ENCODE data around the gene RETREG1. TPM values are rescaled to one million over a fixed set of nuclear protein-coding genes. Genes with fewer than 3 reads are reported as not detected.

RETREG1 gene
- total RNA-seq, 1 experiment from 2014 or later: 3.4 TPM

- no peak overlapping the region for H3K27ac Mint-ChIP-seq
- no peak overlapping the region for H2BK120ac ChIP-seq (ENCODE audit: low read depth, low read length, poor library complexity, severe bottlenecking)
- no peaks in the 10 kb centered on the region for H3K23me2 ChIP-seq (ENCODE audit: insufficient read length, low read depth, low read length, poor library complexity, severe bottlenecking)
- no peak overlapping the region for H4K5ac ChIP-seq (ENCODE audit: insufficient read length, low read depth, low read length)
- H3K36me3 Mint-ChIP-seq (ENCODE audit: insufficient read depth in 1 of 3, low read depth in 3 of 3): peaks cover 3 to 8% (median 4%) of the 10 kb centered on the region in 3 experiments; a peak in 5 of 7 replicates
- no peak overlapping the region for H2BK5ac ChIP-seq (ENCODE audit: insufficient read length, low read length)
- H3K79me2 ChIP-seq (ENCODE audit: insufficient read depth, low read length): no peaks in the 10 kb centered on the region
- H4K8ac ChIP-seq (replicated peaks; ENCODE audit: insufficient read length, low read depth, low read length): no peak overlapping the region
- H3K4me2 ChIP-seq (ENCODE audit: insufficient read depth, insufficient read length, low read length): no peak overlapping the region
- H3K23ac ChIP-seq (ENCODE audit: insufficient read length, low read depth, low read length): no peak overlapping the region
- no CpG with 5 or more reads among the region's 1 CpG for WGBS (ENCODE audit: extremely low coverage, insufficient read length, low lambda C conversion rate)
- no peak overlapping the region for H2BK15ac ChIP-seq (ENCODE audit: low read depth, low read length)
- no peaks in the 10 kb centered on the region for H3K9me3 ChIP-seq (ENCODE audit: control insufficient read depth, low read depth, low read length)
- no peaks in the 10 kb centered on the region for H3K4me1 ChIP-seq (ENCODE audit: insufficient read depth, low read length)
- no peak overlapping the region for H3K18ac ChIP-seq (ENCODE audit: insufficient read length, low read depth, low read length)
- H4K91ac ChIP-seq (ENCODE audit: insufficient read length, low read depth, low read length): no peak overlapping the region
- H3K9me3 Mint-ChIP-seq: peaks cover 4 to 8% of the 10 kb centered on the region in 2 experiments; a peak in 3 of 5 replicates
- no peak for DNase-seq
- H3K79me1 ChIP-seq (ENCODE audit: insufficient read depth, low read depth, low read length, poor library complexity, severe bottlenecking): no peaks in the 10 kb centered on the region
- TF ChIP-seq CTCF (conservative IDR thresholded peaks at IDR 0.05): no peak
- no peaks in the 10 kb centered on the region for H4K20me1 ChIP-seq (ENCODE audit: control insufficient read depth, insufficient read depth, insufficient read length)
- no peak overlapping the region for H2BK20ac ChIP-seq (ENCODE audit: low read depth, low read length, poor library complexity, severe bottlenecking)
- no peak overlapping the region for H2AFZ ChIP-seq (ENCODE audit: low read length)
- H3K27me3 ChIP-seq (ENCODE audit: insufficient read depth, low read length): no peaks in the 10 kb centered on the region
- H3K4me1 Mint-ChIP-seq: no peaks in the 10 kb centered on the region
- peaks cover 2% of the 10 kb centered on the region for H3K27me3 Mint-ChIP-seq (ENCODE audit: low read depth)
- H2BK12ac ChIP-seq (ENCODE audit: insufficient read length, low read depth, low read length): no peak overlapping the region
- no peak overlapping the region for H3K9ac ChIP-seq (ENCODE audit: extremely low read depth, insufficient read length, low read length)
- no peak overlapping the region for H3K4me3 Mint-ChIP-seq
- H3K4ac ChIP-seq (ENCODE audit: low read depth, low read length): no peak overlapping the region
- H3K14ac ChIP-seq (ENCODE audit: insufficient read depth, low read length): no peak overlapping the region
- H3T11ph ChIP-seq (ENCODE audit: low read length): no peak overlapping the region
- H3K56ac ChIP-seq (ENCODE audit: insufficient read length, low read depth, low read length): no peak overlapping the region
- no peak overlapping the region for H2AK5ac ChIP-seq (ENCODE audit: insufficient read length, low read length)
- no peak overlapping the region for H3K27ac ChIP-seq (ENCODE audit: insufficient read length, low read depth, low read length)
Observed at GRCh38 chr5:16659536-16659935, 42.7 kb upstream of the RETREG1 start.
